ENCODE data around the gene MPC2.
A peak's percentile ranks its signal among the peaks of the same experiment; 100 is the strongest.

Gene MPC2

DNA sequence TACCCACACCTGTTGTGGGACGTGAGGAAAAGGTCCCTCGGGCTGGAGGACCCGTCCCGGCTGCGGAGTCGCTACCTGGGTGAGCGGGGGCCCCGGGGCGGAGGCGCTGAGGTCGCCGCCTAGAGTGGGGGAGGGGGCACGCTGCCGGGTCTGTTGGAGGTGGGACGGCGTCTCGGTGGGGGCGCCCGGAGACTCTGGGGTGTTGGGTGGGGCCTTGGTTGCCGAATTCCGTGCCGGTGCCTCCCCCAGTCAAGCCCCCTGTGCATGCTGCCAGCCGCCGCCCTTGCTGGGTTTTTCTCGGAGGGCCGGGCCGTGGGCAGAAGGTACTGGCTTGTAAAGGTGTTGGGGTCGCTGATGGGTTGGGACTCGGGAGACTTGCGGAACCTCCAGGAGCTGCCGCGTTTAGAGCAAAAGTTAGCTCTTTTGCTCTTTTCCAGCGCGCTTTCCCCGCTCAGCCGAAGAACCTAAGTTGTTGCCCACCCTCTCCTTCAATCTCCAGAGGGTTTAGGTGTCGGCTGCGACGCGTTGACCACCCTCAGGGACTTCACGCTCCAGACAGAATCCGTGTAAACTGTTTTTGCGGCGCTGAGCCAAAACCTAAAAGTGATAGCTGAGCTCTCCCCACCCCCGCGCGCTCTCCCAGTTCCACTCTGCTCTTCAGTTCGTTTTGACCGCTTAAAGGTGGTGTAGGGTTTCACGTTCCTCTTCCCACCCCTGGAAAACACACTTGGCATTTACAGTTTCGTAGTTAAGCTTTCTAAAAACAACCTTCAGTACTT lies at the start of gene MPC2:
Gene MPC2 (minus strand): TSS at position 143 of the 779 bp plus-strand sequence. CDS start 1,231 bp downstream, outside the sequence.
- intact Hi-C loops (cut with DNase I) = loop anchor here (5.0 to 10.0 kb wide), 2 partner anchors 220 to 712 kb away; partner anchors contain the start of gene POU2F1
- peak in 41 of 42 donors; percentile 19 to 83 (median 62) for DNase-seq

GRCh38 chr1:167984886-167985489 lies 48.1 kb upstream of the MPC2 start:
- DNase-seq = no peak
- intact Hi-C loops (cut with DNase I) = no loop called here

GRCh38 chr1:167983797-167984420 lies 47.0 kb upstream of the MPC2 start:
- intact Hi-C loops (cut with DNase I) = no loop called here
- DNase-seq = no peak

DNA sequence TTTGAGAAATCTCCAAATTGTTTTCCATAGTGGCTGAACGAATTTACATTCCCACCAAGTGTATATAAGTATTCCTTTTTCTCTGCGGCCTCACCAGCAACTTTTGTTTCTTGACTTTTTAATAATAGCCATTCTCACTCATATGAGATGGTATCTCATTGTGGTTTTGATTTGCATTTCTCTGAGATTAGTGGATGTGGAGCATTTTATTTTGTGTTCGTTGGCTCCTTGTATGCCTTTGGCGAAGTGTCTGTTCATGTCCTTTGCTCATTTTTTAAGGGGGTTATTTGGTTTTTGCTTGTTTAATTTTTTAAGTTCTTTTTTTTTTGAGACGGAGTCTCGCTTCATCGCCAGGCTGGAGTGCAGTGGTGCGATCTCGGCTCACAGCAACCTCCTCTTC lies 45.1 kb upstream of the MPC2 start:
- intact Hi-C loops (cut with DNase I) = no loop called here

DNA sequence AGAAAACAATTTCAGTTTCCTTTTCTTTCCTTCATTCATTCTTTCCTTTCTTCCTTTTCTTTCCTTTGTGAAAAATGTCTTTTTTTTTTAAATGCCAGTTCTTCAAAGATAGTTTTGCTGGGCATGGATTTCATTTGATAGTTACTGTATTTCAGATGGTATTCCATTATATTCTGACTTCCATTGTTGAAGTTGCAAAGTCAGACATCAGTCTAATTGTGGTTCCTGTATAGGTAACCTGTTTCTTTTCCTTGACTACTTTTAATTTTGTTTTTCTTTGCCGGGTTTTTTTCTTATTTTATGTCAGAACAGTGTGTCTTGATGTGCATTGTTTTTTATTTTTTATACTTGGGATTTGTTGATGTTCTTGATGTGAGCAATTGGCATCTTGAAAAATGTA lies 40.4 kb upstream of the MPC2 start:
- intact Hi-C loops (cut with DNase I) = no loop called here
- DNase-seq = no peak

More for the DNA sequence above, 45.1 kb upstream of the MPC2 start:
- no peak for DNase-seq

DNA sequence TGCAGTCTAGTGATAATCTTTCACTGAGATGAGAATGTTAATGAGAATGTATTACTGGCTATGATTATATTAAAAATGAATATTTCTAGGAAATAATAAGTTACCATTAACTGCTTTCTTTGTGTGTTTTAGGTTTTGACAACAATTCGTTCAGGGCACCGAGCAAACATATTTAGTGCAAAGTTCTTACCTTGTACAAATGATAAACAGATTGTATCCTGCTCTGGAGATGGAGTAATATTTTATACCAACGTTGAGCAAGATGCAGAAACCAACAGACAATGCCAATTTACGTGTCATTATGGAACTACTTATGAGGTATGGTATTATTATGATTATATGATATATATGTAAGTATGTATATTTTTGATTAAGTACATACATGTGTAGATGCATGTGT lies 37.8 kb upstream of the MPC2 start:
- intact Hi-C loops (cut with DNase I) = no loop called here

DNA sequence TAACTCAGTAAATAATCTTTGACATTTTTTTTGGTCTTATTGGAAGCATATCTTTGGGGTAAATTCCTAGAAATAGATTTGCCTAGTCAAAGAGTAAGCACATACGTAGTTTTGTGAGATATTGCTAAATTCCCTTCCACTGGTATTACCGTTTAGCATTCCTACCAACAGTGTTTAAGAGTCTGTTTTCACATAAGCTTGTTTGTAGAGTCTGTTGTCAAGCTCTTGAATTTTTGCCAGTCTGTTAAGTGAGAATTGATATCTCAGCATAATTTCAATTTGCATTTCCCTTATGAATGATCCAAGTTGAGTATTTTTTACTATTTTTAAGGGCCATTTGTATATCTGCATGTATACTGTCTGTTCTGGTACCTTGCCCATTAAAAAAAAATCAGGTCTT lies 37.0 kb upstream of the MPC2 start:
- DNase-seq = no peak
- intact Hi-C loops (cut with DNase I) = no loop called here

More for the DNA sequence above, 37.8 kb upstream of the MPC2 start:
- no peak for DNase-seq

GRCh38 chr1:167968569-167968968 lies 31.7 kb upstream of the MPC2 start:
- DNase-seq = no peak
- intact Hi-C loops (cut with DNase I) = no loop called here

GRCh38 chr1:167966050-167966449 lies 29.2 kb upstream of the MPC2 start:
- intact Hi-C loops (cut with DNase I) = no loop called here
- no peak for DNase-seq

DNA sequence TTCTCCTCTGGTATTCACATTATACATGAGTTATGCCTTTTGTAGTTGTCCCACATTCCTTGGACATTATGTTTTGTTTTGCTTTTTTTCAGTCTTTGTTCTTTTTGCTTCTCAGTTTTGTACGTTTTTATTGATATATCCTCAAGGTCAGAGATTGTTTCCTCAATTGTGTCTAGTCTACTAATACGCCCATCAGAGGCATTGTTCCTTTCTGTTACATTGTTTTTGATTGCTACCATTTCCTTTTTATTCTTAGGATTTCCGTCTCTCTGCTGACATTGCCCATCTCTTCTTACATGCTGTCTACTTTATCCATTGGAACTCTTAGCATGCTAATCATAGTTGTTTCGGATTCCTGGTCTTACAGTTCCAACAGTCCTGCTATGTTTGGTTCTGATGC lies 27.8 kb upstream of the MPC2 start:
- no peak for DNase-seq
- intact Hi-C loops (cut with DNase I) = no loop called here

GRCh38 chr1:167957710-167958109 lies 20.8 kb upstream of the MPC2 start:
- intact Hi-C loops (cut with DNase I) = no loop called here
- DNase-seq = no peak

- DNase-seq = no peak
- intact Hi-C loops (cut with DNase I) = no loop called here
Observed at GRCh38 chr1:167955915-167956314, 19.0 kb upstream of the MPC2 start.

DNA sequence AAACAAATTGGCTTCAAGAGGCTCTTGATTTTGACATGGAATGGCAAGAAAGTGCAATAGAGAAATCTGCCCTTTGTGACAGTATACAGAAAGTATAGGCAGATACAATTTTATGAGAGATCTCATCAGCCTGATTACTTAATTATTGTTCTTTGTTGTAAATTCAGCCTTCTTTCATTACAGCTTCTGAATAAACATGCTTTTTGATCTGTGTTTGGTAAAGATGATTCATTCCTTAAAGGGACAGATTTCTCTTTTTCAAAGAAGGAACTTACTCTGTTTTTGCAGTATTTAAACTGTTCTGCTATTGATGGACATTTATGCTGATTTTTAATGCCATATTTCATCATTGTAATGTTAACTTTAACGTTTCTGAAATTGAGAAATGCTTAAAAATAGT lies 13.7 kb upstream of the MPC2 start:
- intact Hi-C loops (cut with DNase I) = no loop called here
- DNase-seq = no peak

DNA sequence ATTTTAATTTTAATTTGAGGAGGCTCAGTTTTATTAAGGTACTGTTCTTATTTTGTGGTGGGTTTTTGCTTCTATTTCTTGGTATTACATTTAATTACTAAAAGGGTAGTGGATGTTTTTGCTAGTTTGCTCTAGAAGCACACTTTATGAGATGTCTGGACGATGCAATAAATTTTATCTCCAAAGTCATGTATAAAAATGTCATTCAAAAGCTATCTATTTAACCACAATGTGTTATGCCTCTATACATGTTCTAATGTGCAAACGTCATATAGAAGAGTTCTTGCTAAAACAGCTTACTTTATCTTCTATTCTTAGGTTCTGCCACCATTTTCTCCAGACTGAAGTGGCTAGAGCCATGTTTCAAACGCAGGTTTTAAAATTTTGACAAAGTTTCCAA lies 12.9 kb upstream of the MPC2 start:
- intact Hi-C loops (cut with DNase I) = no loop called here
- DNase-seq = no peak

- intact Hi-C loops (cut with DNase I) = no loop called here
- DNase-seq = no peak
Observed at GRCh38 chr1:167947733-167948132, 10.9 kb upstream of the MPC2 start.

- DNase-seq = no peak
- intact Hi-C loops (cut with DNase I) = no loop called here
Observed at GRCh38 chr1:167943541-167943940, 6.7 kb upstream of the MPC2 start.

GRCh38 chr1:167940264-167940663 lies 3.4 kb upstream of the MPC2 start:
- DNase-seq = no peak
- intact Hi-C loops (cut with DNase I) = no loop called here

- intact Hi-C loops (cut with DNase I) = loop anchor here (5.0 to 10.0 kb wide), 2 partner anchors 221 to 713 kb away; partner anchors contain the start of gene POU2F1
- DNase-seq = no peak
Observed at GRCh38 chr1:167938080-167938636, 1.3 kb upstream of the MPC2 start.

DNA sequence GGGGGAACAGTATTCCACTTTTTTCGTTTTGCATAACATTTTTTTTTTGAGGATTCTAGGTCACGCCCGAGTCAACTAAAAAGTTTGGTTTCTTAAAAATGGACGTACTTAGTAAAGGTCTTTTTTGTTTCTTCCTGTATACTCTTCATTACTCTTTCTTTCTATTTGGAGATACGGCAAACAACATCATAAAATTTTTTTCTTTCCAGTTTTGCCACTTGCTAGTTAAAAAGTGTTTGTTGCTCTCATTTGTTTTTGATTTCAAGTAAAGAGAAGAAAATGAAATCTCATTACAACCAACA lies 788 bp upstream of the MPC2 start:
- intact Hi-C loops (cut with DNase I) = loop anchor here (5.0 to 10.0 kb wide), 2 partner anchors 220 to 713 kb away; partner anchors contain the start of gene POU2F1
- DNase-seq = no peak
